K562 (cell line): ENCODE measurements around the gene SRMS. TPM values are rescaled to one million over a fixed set of nuclear protein-coding genes. Genes with fewer than 3 reads are reported as not detected.

Experiments
- IRF2 ChIP-seq: sonication (generic); formaldehyde crosslinking; IDR thresholded peaks from 2 replicates; pipeline ENCODE4 v1.8.1; 2022; ENCODE audit warnings: mild to moderate bottlenecking, missing genetic modification reagents
- NR2F6 ChIP-seq: fragments of 450-650 bp; formaldehyde crosslinking; IDR thresholded peaks from 2 replicates; pipeline ENCODE4 v1.4.0; 2020; ENCODE audit warnings: mild to moderate bottlenecking
- POLR2G ChIP-seq: fragments of 200-400 bp; formaldehyde crosslinking; IDR thresholded peaks from 2 replicates; pipeline ENCODE4 v1.6.1; 2017; ENCODE audit warnings: low read depth, mild to moderate bottlenecking, antibody characterized with exemption, low read length, moderate library complexity
- RBFOX2 ChIP-seq: fragments of 200-400 bp; formaldehyde crosslinking; IDR thresholded peaks from 2 replicates; pipeline ENCODE4 v1.6.1; 2017; ENCODE audit warnings: low read depth, mild to moderate bottlenecking, low read length, moderate library complexity
- RBM22 ChIP-seq: fragments of 200-400 bp; formaldehyde crosslinking; IDR thresholded peaks from 2 replicates; pipeline ENCODE4 v1.6.1; 2018; ENCODE audit warnings: low read length, low read depth; ENCODE audit not compliant: poor library complexity, severe bottlenecking
- SRSF3 ChIP-seq: fragments of 200-400 bp; formaldehyde crosslinking; IDR thresholded peaks from 2 replicates; pipeline ENCODE4 v1.6.1; 2016; ENCODE audit warnings: mild to moderate bottlenecking, low read length, moderate library complexity; ENCODE audit not compliant: insufficient read depth
- TRIM24 ChIP-seq, 2 experiments: fragments of 450-650 bp; IDR thresholded peaks; 2 replicates each; pipeline ENCODE4 v1.6.1; 2016
- ZNF165 ChIP-seq: fragments of 250-450 bp; sonication (Bioruptor Pico); IDR thresholded peaks from 2 replicates; pipeline ENCODE4 v1.4.0; 2020; ENCODE audit warnings: borderline replicate concordance
- polyA plus RNA-seq, 8 experiments: library from polyadenylated mRNA; depleted of rRNA in 4 of 8; stranded (reverse) in 5 of 8; unstranded in 3 of 8; fragments of >200 nt; fragmentation: Nextera tagmentation in 2 of 8; fragmentation: Illumina TruSeq in 1 of 8; extraction: Ambion mirVana in 2 of 8; extraction: Trizol in 1 of 8; gene quantifications; 2 replicates each; pipeline versions ENCODE4 v1.2.1 to v1.2.3, GENCODE V29; 2011 to 2014; ENCODE audit warnings: inconsistent platforms in 1 of 8, missing spikeins in 1 of 8
- total RNA-seq, 7 experiments: library from RNA; depleted of rRNA in 6 of 7; stranded (reverse); fragments of >200 nt in 6 of 7; fragmentation: Illumina TruSeq in 2 of 7; extraction: Trizol in 2 of 7; gene quantifications; 2 replicates each; pipeline versions ENCODE4 v1.2.1 to v1.2.3, GENCODE V29; 2011 to 2021; ENCODE audit warnings: low replicate concordance in 1 of 7
- TF ChIP-seq, protein P1 (sequence below): fragments of 450-650 bp; IDR thresholded peaks from 2 replicates; pipeline ENCODE4 v1.6.1; 2017; ENCODE audit warnings: antibody characterized with exemption, mild to moderate bottlenecking
- TF ChIP-seq, protein P2 (sequence below): fragments of 250-450 bp; sonication (Bioruptor Pico); IDR thresholded peaks from 2 replicates; pipeline ENCODE4 v1.8.0; 2021; ENCODE audit warnings: borderline replicate concordance, mild to moderate bottlenecking, moderate library complexity; ENCODE audit not compliant: poor library complexity, severe bottlenecking
- TF ChIP-seq, protein P3 (sequence below): fragments of 450-650 bp; formaldehyde crosslinking; IDR thresholded peaks from 2 replicates; pipeline ENCODE4 v1.4.0; 2022; ENCODE audit warnings: missing genetic modification characterization
- TF ChIP-seq, protein P4 (sequence below): sonication (generic); formaldehyde crosslinking; IDR thresholded peaks from 2 replicates; pipeline ENCODE4 v1.9.0; 2022; ENCODE audit warnings: mild to moderate bottlenecking, missing genetic modification reagents
- TF ChIP-seq, protein P5 (sequence below): sonication (generic); formaldehyde crosslinking; IDR thresholded peaks from 2 replicates; pipeline ENCODE4 v1.5.0; 2020; ENCODE audit warnings: missing genetic modification reagents

Gene SRMS
- total and polyA plus RNA-seq, 9 of the 15 experiments (the other 6 are each of a cell fraction or from before 2014, with no cell fraction given): 0.07 TPM; not detected in 8

DNA sequence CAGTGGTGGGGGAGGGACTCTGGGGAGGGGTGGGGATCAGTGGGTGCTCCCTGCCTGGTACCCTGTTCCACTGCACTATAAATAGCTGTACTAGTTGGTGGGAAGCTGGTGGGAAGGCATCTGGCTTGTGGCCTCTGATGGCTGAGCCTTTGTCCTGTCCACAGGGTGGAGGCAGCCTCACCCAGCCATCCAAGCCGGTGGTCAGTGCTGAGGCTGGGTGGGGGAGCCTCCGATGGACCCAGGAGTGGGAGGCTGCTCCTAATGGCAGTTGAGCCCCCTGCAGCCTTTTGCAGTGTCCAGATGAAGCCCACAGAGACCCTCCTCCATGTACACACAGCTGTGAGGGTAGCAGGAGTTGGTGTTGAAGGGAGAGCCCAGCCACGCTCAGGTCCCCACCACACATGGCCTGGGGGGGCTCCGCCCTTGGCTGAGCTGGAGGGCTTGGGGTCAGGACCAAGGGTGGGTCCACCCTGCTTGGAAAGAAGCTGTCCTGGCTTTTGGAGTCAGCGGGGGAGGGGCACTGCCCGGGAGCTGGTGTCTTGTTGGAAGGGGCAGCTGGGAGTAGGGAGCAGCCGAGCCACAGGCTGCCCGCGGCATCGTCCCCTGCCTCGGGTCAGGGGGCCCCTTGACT lies 24.5 kb downstream of the SRMS start (continued):
- TF ChIP-seq, protein P1, sequence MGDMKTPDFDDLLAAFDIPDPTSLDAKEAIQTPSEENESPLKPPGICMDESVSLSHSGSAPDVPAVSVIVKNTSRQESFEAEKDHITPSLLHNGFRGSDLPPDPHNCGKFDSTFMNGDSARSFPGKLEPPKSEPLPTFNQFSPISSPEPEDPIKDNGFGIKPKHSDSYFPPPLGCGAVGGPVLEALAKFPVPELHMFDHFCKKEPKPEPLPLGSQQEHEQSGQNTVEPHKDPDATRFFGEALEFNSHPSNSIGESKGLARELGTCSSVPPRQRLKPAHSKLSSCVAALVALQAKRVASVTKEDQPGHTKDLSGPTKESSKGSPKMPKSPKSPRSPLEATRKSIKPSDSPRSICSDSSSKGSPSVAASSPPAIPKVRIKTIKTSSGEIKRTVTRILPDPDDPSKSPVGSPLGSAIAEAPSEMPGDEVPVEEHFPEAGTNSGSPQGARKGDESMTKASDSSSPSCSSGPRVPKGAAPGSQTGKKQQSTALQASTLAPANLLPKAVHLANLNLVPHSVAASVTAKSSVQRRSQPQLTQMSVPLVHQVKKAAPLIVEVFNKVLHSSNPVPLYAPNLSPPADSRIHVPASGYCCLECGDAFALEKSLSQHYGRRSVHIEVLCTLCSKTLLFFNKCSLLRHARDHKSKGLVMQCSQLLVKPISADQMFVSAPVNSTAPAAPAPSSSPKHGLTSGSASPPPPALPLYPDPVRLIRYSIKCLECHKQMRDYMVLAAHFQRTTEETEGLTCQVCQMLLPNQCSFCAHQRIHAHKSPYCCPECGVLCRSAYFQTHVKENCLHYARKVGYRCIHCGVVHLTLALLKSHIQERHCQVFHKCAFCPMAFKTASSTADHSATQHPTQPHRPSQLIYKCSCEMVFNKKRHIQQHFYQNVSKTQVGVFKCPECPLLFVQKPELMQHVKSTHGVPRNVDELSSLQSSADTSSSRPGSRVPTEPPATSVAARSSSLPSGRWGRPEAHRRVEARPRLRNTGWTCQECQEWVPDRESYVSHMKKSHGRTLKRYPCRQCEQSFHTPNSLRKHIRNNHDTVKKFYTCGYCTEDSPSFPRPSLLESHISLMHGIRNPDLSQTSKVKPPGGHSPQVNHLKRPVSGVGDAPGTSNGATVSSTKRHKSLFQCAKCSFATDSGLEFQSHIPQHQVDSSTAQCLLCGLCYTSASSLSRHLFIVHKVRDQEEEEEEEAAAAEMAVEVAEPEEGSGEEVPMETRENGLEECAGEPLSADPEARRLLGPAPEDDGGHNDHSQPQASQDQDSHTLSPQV: no peak
- TF ChIP-seq POLR2G (peak; percentile 70), SRSF3 (no peak), ZNF165 (CRISPR knock-in tag) (no peak), RBM22 (peak; percentile 96), TRIM24 (IDR thresholded peaks at IDR 0.05) (no peak), RBFOX2 (peak; percentile 63), NR2F6 (CRISPR knock-in tag) (no peak), IRF2 (CRISPR knock-in tag) (no peak)
- TF ChIP-seq, protein P2, sequence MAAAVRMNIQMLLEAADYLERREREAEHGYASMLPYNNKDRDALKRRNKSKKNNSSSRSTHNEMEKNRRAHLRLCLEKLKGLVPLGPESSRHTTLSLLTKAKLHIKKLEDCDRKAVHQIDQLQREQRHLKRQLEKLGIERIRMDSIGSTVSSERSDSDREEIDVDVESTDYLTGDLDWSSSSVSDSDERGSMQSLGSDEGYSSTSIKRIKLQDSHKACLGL (CRISPR knock-in tag): no peak
- TF ChIP-seq, protein P3, sequence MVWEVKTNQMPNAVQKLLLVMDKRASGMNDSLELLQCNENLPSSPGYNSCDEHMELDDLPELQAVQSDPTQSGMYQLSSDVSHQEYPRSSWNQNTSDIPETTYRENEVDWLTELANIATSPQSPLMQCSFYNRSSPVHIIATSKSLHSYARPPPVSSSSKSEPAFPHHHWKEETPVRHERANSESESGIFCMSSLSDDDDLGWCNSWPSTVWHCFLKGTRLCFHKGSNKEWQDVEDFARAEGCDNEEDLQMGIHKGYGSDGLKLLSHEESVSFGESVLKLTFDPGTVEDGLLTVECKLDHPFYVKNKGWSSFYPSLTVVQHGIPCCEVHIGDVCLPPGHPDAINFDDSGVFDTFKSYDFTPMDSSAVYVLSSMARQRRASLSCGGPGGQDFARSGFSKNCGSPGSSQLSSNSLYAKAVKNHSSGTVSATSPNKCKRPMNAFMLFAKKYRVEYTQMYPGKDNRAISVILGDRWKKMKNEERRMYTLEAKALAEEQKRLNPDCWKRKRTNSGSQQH (CRISPR knock-in tag): no peak
- TF ChIP-seq, protein P4, sequence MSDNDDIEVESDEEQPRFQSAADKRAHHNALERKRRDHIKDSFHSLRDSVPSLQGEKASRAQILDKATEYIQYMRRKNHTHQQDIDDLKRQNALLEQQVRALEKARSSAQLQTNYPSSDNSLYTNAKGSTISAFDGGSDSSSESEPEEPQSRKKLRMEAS (CRISPR knock-in tag): 0 out of 2 replicates have a peak, but pooled peaks have one; percentile 11
- TF ChIP-seq, protein P5, sequence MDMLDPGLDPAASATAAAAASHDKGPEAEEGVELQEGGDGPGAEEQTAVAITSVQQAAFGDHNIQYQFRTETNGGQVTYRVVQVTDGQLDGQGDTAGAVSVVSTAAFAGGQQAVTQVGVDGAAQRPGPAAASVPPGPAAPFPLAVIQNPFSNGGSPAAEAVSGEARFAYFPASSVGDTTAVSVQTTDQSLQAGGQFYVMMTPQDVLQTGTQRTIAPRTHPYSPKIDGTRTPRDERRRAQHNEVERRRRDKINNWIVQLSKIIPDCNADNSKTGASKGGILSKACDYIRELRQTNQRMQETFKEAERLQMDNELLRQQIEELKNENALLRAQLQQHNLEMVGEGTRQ: no peak
- TF ChIP-seq, all 486 proteins: peak for 7
